GM23338 (cell line): ENCODE data around the gene CIDEB.

Experiments used
- CREB1 ChIP-seq: fragments of 250-450 bp; sonication (Bioruptor Pico); IDR thresholded peaks from 2 replicates; pipeline ENCODE4 v1.5.0; 2020; ENCODE audit warnings: low read depth, mild to moderate bottlenecking, moderate library complexity
- CTCF ChIP-seq, 2 experiments: fragments of 200-600 bp in 1 of 2; sonication (generic) in 1 of 2; conservative IDR thresholded peaks; 2 replicates each; pipeline versions ENCODE4 v1.5.1 to v1.6.1; 2016 to 2017; ENCODE audit warnings: antibody characterized with exemption in 2 of 2, low read depth in 2 of 2, mild to moderate bottlenecking in 2 of 2, moderate library complexity in 1 of 2
- ETS1 ChIP-seq: IDR thresholded peaks from 2 replicates; pipeline ENCODE4 v1.6.1; 2016; ENCODE audit warnings: antibody characterized with exemption
- EZH2 ChIP-seq: fragments of 200-600 bp; sonication (generic); IDR thresholded peaks from one replicate; pipeline ENCODE4 v1.8.0; 2017; ENCODE audit warnings: antibody characterized with exemption, mild to moderate bottlenecking, low read depth; ENCODE audit not compliant: unreplicated experiment
- EZH2phosphoT487 ChIP-seq: fragments of 200-600 bp; sonication (generic); IDR thresholded peaks from one replicate; pipeline ENCODE4 v1.8.1; 2018; ENCODE audit warnings: antibody characterized with exemption; ENCODE audit not compliant: unreplicated experiment
- JUNB ChIP-seq: IDR thresholded peaks from one replicate; pipeline ENCODE4 v1.6.1; 2016; ENCODE audit warnings: antibody characterized with exemption; ENCODE audit not compliant: unreplicated experiment
- NANOG ChIP-seq: IDR thresholded peaks from 2 replicates; pipeline ENCODE4 v1.6.1; 2016; ENCODE audit warnings: antibody characterized with exemption, borderline replicate concordance
- POLR2AphosphoS5 ChIP-seq: IDR thresholded peaks from 2 replicates; pipeline ENCODE4 v1.6.1; 2016; ENCODE audit warnings: antibody characterized with exemption, low read depth
- REST ChIP-seq: IDR thresholded peaks from one replicate; pipeline ENCODE4 v1.6.1; 2018; ENCODE audit warnings: antibody characterized with exemption; ENCODE audit not compliant: unreplicated experiment
- STAT1 ChIP-seq: IDR thresholded peaks from one replicate; pipeline ENCODE4 v1.6.1; 2016; ENCODE audit warnings: antibody characterized with exemption; ENCODE audit not compliant: unreplicated experiment
- ZNF331 ChIP-seq: fragments of 250-450 bp; sonication (Bioruptor Pico); IDR thresholded peaks from 2 replicates; pipeline ENCODE4 v1.5.0; 2020; ENCODE audit warnings: low read depth, mild to moderate bottlenecking, moderate library complexity
- ZNF462 ChIP-seq: fragments of 250-450 bp; sonication (Bioruptor Pico); IDR thresholded peaks from 2 replicates; pipeline ENCODE4 v1.5.0; 2020; ENCODE audit warnings: mild to moderate bottlenecking, moderate library complexity

GRCh38 chr14:24290746-24291145 is 17.0 kb downstream of the CIDEB start:
- TF ChIP-seq CTCF (conservative IDR thresholded peaks at IDR 0.05; ENCODE audit: low read depth in 2 of 2) = no peak
- no peak for TF ChIP-seq REST
- TF ChIP-seq ZNF462 = no peak
- TF ChIP-seq CREB1 (CRISPR knock-in tag) = no peak
- TF ChIP-seq POLR2AphosphoS5 = no peak
- TF ChIP-seq JUNB = no peak
- no peak for TF ChIP-seq ZNF331
- no peak for TF ChIP-seq EZH2phosphoT487
- TF ChIP-seq STAT1 = no peak
- no peak for TF ChIP-seq EZH2
- no peak for TF ChIP-seq ETS1
- TF ChIP-seq NANOG = no peak
